Trophoblast cell (in vitro differentiated cells and primary cell): ENCODE results near the gene PGM2L1.

Experiments
- DNase-seq, 2 donors: peaks; one replicate each; pipeline ENCODE4 v3.0.0-alpha.2; 2016
- H2AFZ ChIP-seq: 2 replicates; pipeline ENCODE4 v1.6.1; 2013; ENCODE audit warnings: low read length, moderate library complexity, mild to moderate bottlenecking; ENCODE audit not compliant: insufficient read depth, poor library complexity
- H2AK5ac ChIP-seq: 2 replicates; pipeline ENCODE4 v1.6.1; 2013; ENCODE audit warnings: mild to moderate bottlenecking, low read length
- H2BK120ac ChIP-seq: 2 replicates; pipeline ENCODE4 v1.6.1; 2013; ENCODE audit warnings: low read length, mild to moderate bottlenecking, moderate library complexity; ENCODE audit not compliant: insufficient read depth, poor library complexity
- H2BK12ac ChIP-seq: 2 replicates; pipeline ENCODE4 v1.6.1; 2013; ENCODE audit warnings: mild to moderate bottlenecking, low read length, moderate library complexity
- H2BK5ac ChIP-seq: 2 replicates; pipeline ENCODE4 v1.6.1; 2013; ENCODE audit warnings: low read length, low read depth, moderate library complexity, mild to moderate bottlenecking; ENCODE audit not compliant: poor library complexity
- H3K14ac ChIP-seq: 2 replicates; pipeline ENCODE4 v1.6.1; 2013; ENCODE audit warnings: mild to moderate bottlenecking, low read length
- H3K18ac ChIP-seq: 2 replicates; pipeline ENCODE4 v1.6.1; 2013; ENCODE audit warnings: mild to moderate bottlenecking, low read length
- H3K23ac ChIP-seq: 2 replicates; pipeline ENCODE4 v1.6.1; 2013; ENCODE audit warnings: low read length
- H3K27ac ChIP-seq: 2 replicates; pipeline ENCODE4 v1.5.1; 2013; ENCODE audit warnings: low read depth, mild to moderate bottlenecking, inconsistent platforms, low read length, moderate library complexity
- H3K27me3 ChIP-seq: 2 replicates; pipeline ENCODE4 v1.6.1; 2013; ENCODE audit warnings: inconsistent platforms, mild to moderate bottlenecking, low read length, moderate library complexity; ENCODE audit not compliant: insufficient read depth
- H3K36me3 ChIP-seq, 2 experiments: 1 replicate in 1 of 2; 2 replicates in 1 of 2; pipeline ENCODE4 v1.6.1; 2013; ENCODE audit warnings: low read length in 2 of 2, mild to moderate bottlenecking in 2 of 2, moderate library complexity in 1 of 2; ENCODE audit not compliant: insufficient read depth in 2 of 2, control insufficient read depth in 1 of 2
- H3K4ac ChIP-seq: 2 replicates; pipeline ENCODE4 v1.6.1; 2013; ENCODE audit warnings: low read depth, mild to moderate bottlenecking, low read length, moderate library complexity
- H3K4me1 ChIP-seq, 2 experiments: 1 replicate in 1 of 2; 2 replicates in 1 of 2; pipeline ENCODE4 v1.6.1; 2013; ENCODE audit warnings: low read length in 2 of 2, mild to moderate bottlenecking in 2 of 2, moderate library complexity in 1 of 2; ENCODE audit not compliant: insufficient read depth in 2 of 2, control insufficient read depth in 1 of 2
- H3K4me2 ChIP-seq: 2 replicates; pipeline ENCODE4 v1.6.1; 2013; ENCODE audit warnings: inconsistent platforms, mild to moderate bottlenecking, low read length, moderate library complexity
- H3K4me3 ChIP-seq: 2 replicates; pipeline ENCODE4 v1.5.1; 2013; ENCODE audit warnings: mild to moderate bottlenecking, low read depth, low read length, inconsistent platforms
- H3K79me1 ChIP-seq: one replicate; pipeline ENCODE4 v1.6.1; 2013; ENCODE audit warnings: low read length
- H3K79me2 ChIP-seq: 2 replicates; pipeline ENCODE4 v1.6.1; 2013; ENCODE audit warnings: low read length, mild to moderate bottlenecking; ENCODE audit not compliant: control insufficient read depth, insufficient read depth, poor library complexity
- H3K9ac ChIP-seq: 2 replicates; pipeline ENCODE4 v1.6.1; 2013; ENCODE audit warnings: mild to moderate bottlenecking, low read length
- H3K9me3 ChIP-seq: 2 replicates; pipeline ENCODE4 v1.6.1; 2013; ENCODE audit warnings: low read depth, mild to moderate bottlenecking, control low read depth, inconsistent platforms, low read length; ENCODE audit not compliant: insufficient read depth
- H4K12ac ChIP-seq: 2 replicates; pipeline ENCODE4 v1.6.1; 2013; ENCODE audit warnings: low read depth, mild to moderate bottlenecking, low read length, moderate library complexity
- H4K8ac ChIP-seq: 2 replicates; pipeline ENCODE4 v1.6.1; 2013; ENCODE audit warnings: low read depth, mild to moderate bottlenecking, low read length, moderate library complexity
- H4K91ac ChIP-seq: one replicate; pipeline ENCODE4 v1.6.1; 2013; ENCODE audit warnings: low read depth, mild to moderate bottlenecking, low read length, moderate library complexity
- WGBS: extraction: QIAGEN DNeasy Blood & Tissue Kit; methylation state at CpG from one replicate; pipeline ENCODE4 v1.1.7; 2013; ENCODE audit warnings: missing lambda C conversion rate; ENCODE audit not compliant: insufficient read length, insufficient coverage; ENCODE audit errors: extremely low coverage; 5-methylcytosine and 5-hydroxymethylcytosine counted together

The PGM2L1 gene

GRCh38 chr11:74312326-74312725 lies 85.9 kb downstream of the PGM2L1 start:
- H2AK5ac ChIP-seq: no peak overlapping the region
- H3K4me3 ChIP-seq: no peak overlapping the region
- H2BK12ac ChIP-seq: no peak overlapping the region
- WGBS: no CpG with 5 or more reads among the region's 1 CpG
- peaks cover 5 to 6% of the 10 kb centered on the region in 2 experiments for H3K4me1 ChIP-seq
- no peak overlapping the region for H3K4me2 ChIP-seq
- no peak overlapping the region for H3K18ac ChIP-seq
- H3K79me2 ChIP-seq: no peaks in the 10 kb centered on the region
- peaks cover 10% of the 10 kb centered on the region for H3K9me3 ChIP-seq
- H3K27ac ChIP-seq: no peak overlapping the region
- H4K91ac ChIP-seq: no peak overlapping the region
- no peak overlapping the region for H3K9ac ChIP-seq
- no peak overlapping the region for H2BK5ac ChIP-seq
- no peak overlapping the region for H3K4ac ChIP-seq
- no peak overlapping the region for H4K8ac ChIP-seq
- H3K36me3 ChIP-seq: no peaks in the 10 kb centered on the region
- no peak overlapping the region for H3K23ac ChIP-seq
- H3K27me3 ChIP-seq: peaks cover 8% of the 10 kb centered on the region
- H2AFZ ChIP-seq: no peak overlapping the region
- no peaks in the 10 kb centered on the region for H3K79me1 ChIP-seq
- H2BK120ac ChIP-seq: no peak overlapping the region
- DNase-seq: peak in 1 of 2 donors; percentile 56
- H4K12ac ChIP-seq: no peak overlapping the region
- no peak overlapping the region for H3K14ac ChIP-seq

GRCh38 chr11:74311352-74311926 lies 86.8 kb downstream of the PGM2L1 start, which contains the start of gene P4HA3:
Gene P4HA3, minus strand, starts transcription at chr11:74311640. Its CDS starts 29 bp downstream, at chr11:74311611.
- Histone ChIP-seq H3K4me2 (peak within 1 kb of the TSS; percentile 77), H2BK5ac (no peak within 1 kb of the TSS), H3K9ac (no peak within 1 kb of the TSS), H3K79me1 (no peaks in the 10 kb centered on the region), H3K27ac (no peak within 1 kb of the TSS), H3K27me3 (peaks cover 8% of the 10 kb centered on the region), H3K14ac (no peak within 1 kb of the TSS), H3K18ac (no peak within 1 kb of the TSS), H3K79me2 (no peaks in the 10 kb centered on the region), H3K23ac (no peak within 1 kb of the TSS), H3K4ac (no peak within 1 kb of the TSS), H3K36me3 (no peaks in the 10 kb centered on the region), H3K9me3 (peaks cover 10% of the 10 kb centered on the region), H2BK12ac (no peak within 1 kb of the TSS), H3K4me3 (peak within 1 kb of the TSS; percentile 67), H4K12ac (no peak within 1 kb of the TSS), H4K8ac (peak within 1 kb of the TSS; percentile 21), H2AK5ac (no peak within 1 kb of the TSS), H2AFZ (peak within 1 kb of the TSS; percentile 14), H4K91ac (no peak within 1 kb of the TSS), H2BK120ac (peak within 1 kb of the TSS; percentile 8), H3K4me1 (peaks cover 5 to 6% of the 10 kb centered on the region in 2 experiments)
- no CpG with 5 or more reads among the region's 62 CpGs for WGBS
- peak; percentile 41 to 67 for DNase-seq

GRCh38 chr11:74310857-74311256 lies 87.4 kb downstream of the PGM2L1 start:
- Histone ChIP-seq H2BK120ac (no peak overlapping the region), H3K79me2 (no peaks in the 10 kb centered on the region), H3K79me1 (no peaks in the 10 kb centered on the region), H3K9ac (no peak overlapping the region), H3K4me2 (peak overlapping the region; percentile 77), H3K18ac (no peak overlapping the region), H3K4ac (no peak overlapping the region), H4K8ac (no peak overlapping the region), H3K36me3 (no peaks in the 10 kb centered on the region), H3K14ac (no peak overlapping the region), H3K27me3 (peaks cover 8% of the 10 kb centered on the region), H3K9me3 (peaks cover 10% of the 10 kb centered on the region), H4K91ac (no peak overlapping the region), H2AK5ac (no peak overlapping the region), H2BK12ac (no peak overlapping the region), H4K12ac (no peak overlapping the region), H3K4me3 (peak overlapping the region; percentile 67), H3K4me1 (peaks cover 5 to 6% of the 10 kb centered on the region in 2 experiments), H3K27ac (no peak overlapping the region), H2AFZ (peak overlapping the region; percentile 14), H3K23ac (no peak overlapping the region), H2BK5ac (no peak overlapping the region)
- no CpG with 5 or more reads among the region's 11 CpGs for WGBS
- no peak for DNase-seq

GRCh38 chr11:74307434-74307833 lies 90.8 kb downstream of the PGM2L1 start:
- no peak overlapping the region for H3K18ac ChIP-seq
- H3K36me3 ChIP-seq: no peaks in the 10 kb centered on the region
- peaks cover 8% of the 10 kb centered on the region for H3K9me3 ChIP-seq
- no peak for DNase-seq
- WGBS: no CpG with 5 or more reads among the region's 1 CpG
- H3K4me2 ChIP-seq: no peak overlapping the region
- H3K4me1 ChIP-seq: peaks cover 5 to 6% of the 10 kb centered on the region in 2 experiments
- no peak overlapping the region for H3K27ac ChIP-seq
- no peak overlapping the region for H3K14ac ChIP-seq
- H3K4me3 ChIP-seq: no peak overlapping the region
- no peak overlapping the region for H2BK120ac ChIP-seq
- no peak overlapping the region for H4K91ac ChIP-seq
- H3K23ac ChIP-seq: no peak overlapping the region
- H2BK5ac ChIP-seq: no peak overlapping the region
- H4K8ac ChIP-seq: no peak overlapping the region
- no peak overlapping the region for H2AFZ ChIP-seq
- no peaks in the 10 kb centered on the region for H3K79me2 ChIP-seq
- peaks cover 8% of the 10 kb centered on the region for H3K27me3 ChIP-seq
- H2BK12ac ChIP-seq: no peak overlapping the region
- no peak overlapping the region for H3K4ac ChIP-seq
- no peak overlapping the region for H4K12ac ChIP-seq
- no peak overlapping the region for H2AK5ac ChIP-seq
- H3K79me1 ChIP-seq: no peaks in the 10 kb centered on the region
- H3K9ac ChIP-seq: no peak overlapping the region
